ENCODE data around the gene PARD3. TPM values are rescaled to one million over a fixed set of nuclear protein-coding genes. Genes with fewer than 3 reads are reported as not detected.

Gene PARD3
- total and polyA plus RNA-seq, 2 donors from 2014 or later, result 21.1 to 47.5 TPM

GRCh38 chr10:34154383-34154900, 660.7 kb downstream of the PARD3 start:
- Histone ChIP-seq H3K27ac (ENCODE audit: low read depth in 2 of 2, low read length in 2 of 2) (no peak overlapping the region), H3K4me1 (ENCODE audit: control insufficient read depth in 2 of 3, insufficient read depth in 2 of 3, low read depth in 1 of 3, low read length in 3 of 3) (no peaks in the 10 kb centered on the region), H3K36me3 (ENCODE audit: control insufficient read depth in 2 of 3, insufficient read depth in 3 of 3, low read length in 3 of 3) (no peaks in the 10 kb centered on the region), H3K9ac (ENCODE audit: low read length in 3 of 3) (no peak overlapping the region), H3K27me3 (ENCODE audit: control insufficient read depth, insufficient read depth, low read length) (no peaks in the 10 kb centered on the region), H3K9me3 (ENCODE audit: control insufficient read depth in 2 of 3, insufficient read depth in 1 of 3, low read length in 3 of 3) (no peaks in the 10 kb centered on the region), H3K4me3 (ENCODE audit: low read length in 3 of 3) (no peak overlapping the region)
- peak in 2 of 5 donors; percentile 61 to 71 for DNase-seq
- no peak for FAIRE-seq
- TF ChIP-seq CTCF (IDR thresholded peaks at IDR 0.05; ENCODE audit: borderline replicate concordance, extremely low read depth, insufficient read depth), result no peak
- intact Hi-C loops (cut with DNase I), result no loop called here

GRCh38 chr10:34153663-34154382, 661.3 kb downstream of the PARD3 start:
- H3K9me3 ChIP-seq (ENCODE audit: control insufficient read depth in 2 of 3, insufficient read depth in 1 of 3, low read length in 3 of 3), result no peaks in the 10 kb centered on the region
- no peaks in the 10 kb centered on the region for H3K27me3 ChIP-seq (ENCODE audit: control insufficient read depth, insufficient read depth, low read length)
- no peak for TF ChIP-seq CTCF (IDR thresholded peaks at IDR 0.05; ENCODE audit: borderline replicate concordance, extremely low read depth, insufficient read depth)
- no peaks in the 10 kb centered on the region for H3K36me3 ChIP-seq (ENCODE audit: control insufficient read depth in 2 of 3, insufficient read depth in 3 of 3, low read length in 3 of 3)
- H3K4me1 ChIP-seq (ENCODE audit: control insufficient read depth in 2 of 3, insufficient read depth in 2 of 3, low read depth in 1 of 3, low read length in 3 of 3), result no peaks in the 10 kb centered on the region
- intact Hi-C loops (cut with DNase I), result no loop called here
- no peak overlapping the region for H3K4me3 ChIP-seq (ENCODE audit: low read length in 3 of 3)
- DNase-seq (peak in 2 of 5 donors; percentile 33 to 47), FAIRE-seq (no peak)
- H3K27ac ChIP-seq (ENCODE audit: low read depth in 2 of 2, low read length in 2 of 2), result no peak overlapping the region
- no peak overlapping the region for H3K9ac ChIP-seq (ENCODE audit: low read length in 3 of 3)

- H3K4me3 ChIP-seq (ENCODE audit: low read length in 3 of 3), result no peak overlapping the region
- H3K27me3 ChIP-seq (ENCODE audit: control insufficient read depth, insufficient read depth, low read length), result no peaks in the 10 kb centered on the region
- FAIRE-seq (no peak), DNase-seq (no peak)
- H3K9me3 ChIP-seq (ENCODE audit: control insufficient read depth in 2 of 3, insufficient read depth in 1 of 3, low read length in 3 of 3), result no peaks in the 10 kb centered on the region
- no peak for TF ChIP-seq CTCF (IDR thresholded peaks at IDR 0.05; ENCODE audit: borderline replicate concordance, extremely low read depth, insufficient read depth)
- H3K9ac ChIP-seq (ENCODE audit: low read length in 3 of 3), result no peak overlapping the region
- intact Hi-C loops (cut with DNase I), result no loop called here
- no peaks in the 10 kb centered on the region for H3K36me3 ChIP-seq (ENCODE audit: control insufficient read depth in 2 of 3, insufficient read depth in 3 of 3, low read length in 3 of 3)
- no peaks in the 10 kb centered on the region for H3K4me1 ChIP-seq (ENCODE audit: control insufficient read depth in 2 of 3, insufficient read depth in 2 of 3, low read depth in 1 of 3, low read length in 3 of 3)
- H3K27ac ChIP-seq (ENCODE audit: low read depth in 2 of 2, low read length in 2 of 2), result no peak overlapping the region
Observed at GRCh38 chr10:34152434-34152833, 662.7 kb downstream of the PARD3 start.

All from kidney (tissue), 14 donors.